ENCODE data around the gene CGB3. TPM values are rescaled to one million over a fixed set of nuclear protein-coding genes. Genes with fewer than 3 reads are reported as not detected.
A peak's percentile ranks its signal among the peaks of the same experiment; 100 is the strongest.

CGB3 gene
- total RNA-seq, 2 experiments from 2014 or later = not detected

DNA sequence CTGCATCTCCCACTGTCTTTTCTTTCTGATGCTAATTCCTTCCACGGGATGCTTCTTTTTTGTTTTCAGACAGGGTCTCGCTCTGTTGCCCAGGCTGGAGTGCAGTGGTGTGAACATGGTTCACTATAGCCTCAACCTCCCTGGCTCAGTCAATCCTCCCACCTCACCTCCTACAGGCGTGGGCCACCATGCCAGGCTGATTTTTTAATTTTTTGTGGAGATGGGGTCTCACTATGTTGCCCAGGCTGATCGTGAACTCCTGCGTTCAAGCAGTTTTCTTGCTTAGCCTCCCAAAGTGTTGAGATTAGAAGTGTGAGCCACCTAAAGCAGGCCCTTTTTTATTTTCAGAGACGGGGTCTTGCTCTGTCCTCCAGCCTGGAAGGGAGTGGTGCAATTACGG, 35.8 kb downstream of the CGB3 start:
- no peak for DNase-seq
- Mint-ChIP-seq H3K9me3 (no peaks in the 10 kb centered on the region), H3K27ac (no peak overlapping the region), H3K4me3 (no peak overlapping the region), H3K36me3 (ENCODE audit: low read depth) (peaks cover 28% of the 10 kb centered on the region), H3K27me3 (no peaks in the 10 kb centered on the region), H3K4me1 (peaks cover 17% of the 10 kb centered on the region)
- ChIA-PET CTCF (interaction anchor here (0.6 kb wide), 1 partner anchor 9 kb away, joined by 3 read pairs; no protein-coding TSS in a partner anchor), POLR2A (no interaction called here)

DNA sequence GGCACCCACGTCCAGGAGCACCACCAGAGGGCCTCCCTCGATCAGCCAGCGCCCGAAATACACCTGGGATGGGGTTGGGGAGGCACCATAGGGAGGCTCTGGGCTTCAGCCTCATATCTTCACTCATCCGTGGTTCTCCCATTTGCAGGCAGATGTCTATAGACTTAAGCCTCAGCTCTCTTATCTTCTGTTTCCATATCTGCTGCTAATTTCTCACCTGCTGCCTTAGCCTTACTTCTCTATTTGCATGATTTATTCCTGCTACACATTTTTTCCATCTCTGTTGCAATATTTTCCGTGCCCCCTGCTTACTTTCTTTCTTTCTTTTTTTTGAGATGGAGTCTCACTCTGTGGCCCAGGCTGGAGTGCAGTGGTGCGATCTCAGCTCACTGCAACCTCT, 36.8 kb downstream of the CGB3 start:
- ChIA-PET CTCF (interaction anchor here (0.8 to 1.6 kb wide), 4 partner anchors 9 to 26 kb away, joined by 3 to 6 read pairs (median 4); no protein-coding TSS in a partner anchor), POLR2A (no interaction called here)
- H3K9me3 Mint-ChIP-seq = no peaks in the 10 kb centered on the region
- H3K4me3 Mint-ChIP-seq = no peak overlapping the region
- peaks cover 15% of the 10 kb centered on the region for H3K4me1 Mint-ChIP-seq
- no peak overlapping the region for H3K27ac Mint-ChIP-seq
- DNase-seq = no peak
- peaks cover 33% of the 10 kb centered on the region for H3K36me3 Mint-ChIP-seq (ENCODE audit: low read depth)
- no peaks in the 10 kb centered on the region for H3K27me3 Mint-ChIP-seq

DNA sequence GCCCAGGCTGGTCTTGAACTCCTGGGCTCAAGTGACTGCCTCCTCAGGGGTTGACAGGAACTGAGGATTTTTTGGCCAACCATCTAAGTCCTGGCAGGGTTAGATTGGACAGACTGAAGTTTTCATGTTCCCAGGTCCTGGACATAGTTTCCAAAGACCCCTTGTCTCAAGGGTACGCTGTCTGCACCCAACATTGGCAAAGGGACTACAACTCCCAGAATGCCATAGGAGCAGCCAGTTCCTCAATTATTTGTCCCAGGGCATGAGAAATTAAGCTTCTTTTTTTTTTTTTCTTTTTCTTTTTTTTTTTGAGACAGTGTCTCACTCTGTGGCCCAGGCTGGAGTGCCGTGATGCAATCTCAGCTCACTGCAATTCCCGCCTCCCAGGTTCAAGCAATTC, 37.9 kb downstream of the CGB3 start:
- no peak for DNase-seq
- H3K9me3 Mint-ChIP-seq = no peaks in the 10 kb centered on the region
- peaks cover 9% of the 10 kb centered on the region for H3K4me1 Mint-ChIP-seq
- peaks cover 37% of the 10 kb centered on the region for H3K36me3 Mint-ChIP-seq (ENCODE audit: low read depth)
- POLR2A ChIA-PET = no interaction called here
- no peak overlapping the region for H3K4me3 Mint-ChIP-seq
- no peak overlapping the region for H3K27ac Mint-ChIP-seq
- H3K27me3 Mint-ChIP-seq = no peaks in the 10 kb centered on the region
- CTCF ChIA-PET = interaction anchor here (0.6 to 1.6 kb wide), 3 partner anchors 10 to 27 kb away, joined by 3 to 6 read pairs (median 6); no protein-coding TSS in a partner anchor

DNA sequence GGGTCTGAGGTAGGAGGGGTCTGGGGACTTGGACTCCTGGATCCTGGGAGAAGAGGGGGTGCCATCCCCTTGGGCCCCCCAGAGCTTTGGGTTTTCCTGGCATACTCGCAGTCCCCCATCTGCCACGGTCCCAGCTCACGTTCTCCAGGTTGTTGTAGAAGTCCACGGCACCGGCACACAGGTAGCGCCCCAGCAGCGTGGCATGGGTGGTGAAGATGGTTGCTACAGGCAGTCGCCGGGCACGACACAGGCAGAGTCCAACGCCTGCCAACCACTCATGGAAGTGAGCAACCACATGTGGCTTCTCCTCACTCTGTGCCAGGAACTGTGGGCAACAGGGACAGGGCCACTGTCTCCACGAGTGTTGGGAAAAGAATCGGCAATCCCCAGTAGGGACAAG, 38.4 kb downstream of the CGB3 start:
- Mint-ChIP-seq H3K36me3 (ENCODE audit: low read depth) (peaks cover 40% of the 10 kb centered on the region), H3K4me3 (no peak overlapping the region), H3K27me3 (no peaks in the 10 kb centered on the region), H3K27ac (no peak overlapping the region), H3K4me1 (peaks cover 5% of the 10 kb centered on the region), H3K9me3 (no peaks in the 10 kb centered on the region)
- ChIA-PET CTCF (interaction anchor here (0.6 to 10.8 kb wide), 2 partner anchors 7 to 9 kb away, joined by 3 to 89 read pairs; partner anchors contain the start of genes GYS1 and RUVBL2), POLR2A (no interaction called here)
- no peak for DNase-seq

DNA sequence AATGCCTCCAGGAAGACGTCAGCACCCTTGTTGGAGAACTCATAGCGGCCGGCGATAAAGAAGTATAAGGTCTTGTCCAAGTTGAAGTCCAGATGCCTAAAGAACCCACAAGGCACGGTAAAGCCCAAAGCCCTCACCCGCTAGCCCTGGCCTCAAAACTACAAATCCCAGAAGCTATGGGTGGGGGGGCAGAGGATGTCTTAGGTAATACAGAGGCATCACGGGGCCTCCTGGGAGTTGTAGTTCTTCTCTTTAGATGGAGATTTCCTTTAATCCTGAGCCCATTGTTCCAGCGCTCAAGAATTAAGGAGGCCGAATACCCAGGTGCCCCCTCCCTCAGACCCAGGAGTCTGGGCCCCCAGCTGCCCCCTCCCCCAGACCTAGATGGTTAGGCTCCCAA, 41.9 kb downstream of the CGB3 start:
- no peaks in the 10 kb centered on the region for H3K9me3 Mint-ChIP-seq
- H3K27ac Mint-ChIP-seq = no peak overlapping the region
- peaks cover 36% of the 10 kb centered on the region for H3K36me3 Mint-ChIP-seq (ENCODE audit: low read depth)
- peaks cover 4% of the 10 kb centered on the region for H3K4me1 Mint-ChIP-seq
- CTCF ChIA-PET = interaction anchor here (10.8 kb wide), 1 partner anchor 10 kb away, joined by 89 read pairs; the partner anchor contains the start of genes GYS1 and RUVBL2
- H3K27me3 Mint-ChIP-seq = no peaks in the 10 kb centered on the region
- no peak overlapping the region for H3K4me3 Mint-ChIP-seq
- POLR2A ChIA-PET = no interaction called here
- DNase-seq = no peak

DNA sequence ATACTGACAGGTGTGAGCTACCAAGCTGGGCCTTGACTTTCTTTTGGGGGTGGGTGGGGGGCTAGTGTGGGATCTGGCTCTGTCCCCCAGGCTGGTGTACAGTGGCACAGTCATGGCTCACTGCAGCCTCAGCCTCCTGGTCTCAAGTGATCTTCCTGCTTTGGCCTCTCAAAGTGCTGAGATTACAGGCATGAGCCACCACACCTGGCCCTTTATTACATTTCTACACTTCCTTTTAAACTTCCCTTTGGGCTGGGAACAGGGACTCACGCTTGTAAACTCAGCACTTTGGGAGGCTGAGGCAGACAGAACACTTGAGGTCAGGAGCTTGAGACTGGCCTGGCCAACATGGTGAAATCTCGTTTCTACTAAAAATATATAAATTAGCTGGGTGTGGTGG, 47.1 kb downstream of the CGB3 start:
- H3K9me3 Mint-ChIP-seq = no peaks in the 10 kb centered on the region
- H3K4me1 Mint-ChIP-seq = peaks cover 9% of the 10 kb centered on the region
- POLR2A ChIA-PET = no interaction called here
- no peak for DNase-seq
- H3K27ac Mint-ChIP-seq = no peak overlapping the region
- H3K36me3 Mint-ChIP-seq (ENCODE audit: low read depth) = peaks cover 40% of the 10 kb centered on the region
- CTCF ChIA-PET = interaction anchor here (0.6 to 10.8 kb wide), 9 partner anchors 10 to 188 kb away, joined by 3 to 89 read pairs (median 4); partner anchors contain the start of genes GYS1, HSD17B14 and RUVBL2
- H3K4me3 Mint-ChIP-seq = no peak overlapping the region
- no peaks in the 10 kb centered on the region for H3K27me3 Mint-ChIP-seq

DNA sequence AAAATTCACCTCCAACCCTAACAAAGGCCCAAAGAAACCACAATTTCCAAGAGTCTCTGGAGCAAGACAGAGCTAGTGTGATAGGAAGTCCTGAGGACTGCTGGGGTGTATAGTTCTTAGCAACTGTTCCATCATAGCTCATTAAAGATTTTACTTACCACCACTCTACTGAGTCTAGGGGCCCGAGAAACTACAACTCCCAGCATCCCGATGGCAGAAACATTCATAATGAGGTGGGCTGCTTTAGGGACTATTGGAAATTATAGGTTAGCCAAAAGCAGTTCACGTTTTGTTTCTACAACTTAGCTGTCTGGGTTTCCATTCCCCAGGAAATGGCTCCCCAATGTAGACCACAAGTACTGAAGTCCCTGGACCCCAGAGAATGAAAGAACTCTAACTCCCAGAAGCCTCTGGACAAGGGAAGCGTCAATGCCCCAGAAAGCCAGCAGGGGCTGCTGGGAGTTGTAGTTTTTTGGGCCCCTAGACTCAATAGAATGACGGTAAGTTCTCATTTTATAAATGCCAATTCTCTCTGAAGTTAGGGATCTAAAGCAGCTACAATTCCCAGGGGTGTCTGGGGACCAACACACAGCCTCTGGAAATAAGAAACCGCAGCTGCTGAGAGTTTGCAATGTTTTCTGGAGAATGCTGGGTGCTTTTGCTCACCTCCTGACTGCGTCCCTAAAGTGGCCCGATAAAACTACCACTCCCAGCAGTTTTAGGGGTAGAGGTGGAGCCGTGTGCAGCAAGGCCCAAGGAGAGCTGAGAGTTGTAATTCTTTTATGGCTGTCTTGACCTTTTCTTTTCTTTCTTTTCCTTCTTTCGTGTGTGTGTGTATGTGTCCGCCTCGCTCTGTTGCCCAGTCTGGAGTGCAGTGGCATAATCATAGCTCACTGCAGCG, 47.9 kb downstream of the CGB3 start:
- Mint-ChIP-seq H3K4me1 (peaks cover 10% of the 10 kb centered on the region), H3K4me3 (no peak overlapping the region), H3K27ac (no peak overlapping the region), H3K36me3 (ENCODE audit: low read depth) (peaks cover 37% of the 10 kb centered on the region), H3K9me3 (no peaks in the 10 kb centered on the region), H3K27me3 (no peaks in the 10 kb centered on the region)
- ChIA-PET POLR2A (interaction anchor here (0.9 kb wide), 1 partner anchor 8 kb away, joined by 4 read pairs; no protein-coding TSS in a partner anchor), CTCF (interaction anchor here (0.6 to 10.8 kb wide), 10 partner anchors 10 to 187 kb away, joined by 3 to 89 read pairs (median 3); partner anchors contain the start of genes GYS1, HSD17B14 and RUVBL2)
- DNase-seq = peak; percentile 47

Small RNA genes within 50 kb of the gene (microRNA-seq; reads per million reads assigned to microRNA genes)
- 0.63 reads per million for gene MIR6798 (ENCODE audit: borderline microRNAs expressed, borderline replicate concordance)

Other genes with a start within 250 kb of the CGB3 start
- 10 to 100 TPM; 42.3 to 43.3 TPM for gene BCAT2, start 213.3 kb downstream of the CGB3 start, total RNA-seq
- gene HSD17B14, start 187.8 kb downstream of the CGB3 start, total RNA-seq = under 1 TPM; 0.27 to 0.77 TPM
- 1 to 10 TPM; 3.8 to 4.6 TPM for gene PLEKHA4, start 155.7 kb downstream of the CGB3 start, total RNA-seq
- 10 to 100 TPM; 49.6 to 53.3 TPM for gene PPP1R15A, start 151.9 kb downstream of the CGB3 start, total RNA-seq
- not detected for gene TULP2, start 125.6 kb downstream of the CGB3 start, total RNA-seq
- gene NUCB1, start 124.0 kb downstream of the CGB3 start, total RNA-seq = 100 to 1,000 TPM; 231 to 251 TPM
- 1 to 10 TPM; 3.1 to 3.2 TPM for gene DHDH, start 90.6 kb downstream of the CGB3 start, total RNA-seq
- gene BAX, start 69.5 kb downstream of the CGB3 start, total RNA-seq = 100 to 1,000 TPM; 310 to 324 TPM
- 100 to 1,000 TPM; 683 to 880 TPM for gene FTL, start 59.0 kb downstream of the CGB3 start, total RNA-seq
- 10 to 100 TPM; 55.8 to 60.8 TPM for gene GYS1, start 31.0 kb downstream of the CGB3 start, total RNA-seq
- gene RUVBL2, start 30.4 kb downstream of the CGB3 start, total RNA-seq = 10 to 100 TPM; 82.2 to 89.4 TPM
- not detected for gene LHB, start 7.2 kb downstream of the CGB3 start, total RNA-seq
- gene CGB2, start 7.6 kb upstream of the CGB3 start, total RNA-seq = under 1 TPM in 1 of 2 experiments, not detected in 1; 0.47 TPM
- not detected for gene CGB1, start 12.6 kb upstream of the CGB3 start, total RNA-seq
- not detected for gene CGB5, start 19.5 kb upstream of the CGB3 start, total RNA-seq
- gene CGB8, start 24.8 kb upstream of the CGB3 start, total RNA-seq = not detected
- gene CGB7, start 33.4 kb upstream of the CGB3 start, total RNA-seq = not detected
- gene NTF4, start 40.5 kb upstream of the CGB3 start, total RNA-seq = not detected
- not detected for gene KCNA7, start 48.4 kb upstream of the CGB3 start, total RNA-seq
- gene SNRNP70, start 61.1 kb upstream of the CGB3 start, total RNA-seq = 100 to 1,000 TPM; 234 to 249 TPM
- gene LIN7B, start 90.0 kb upstream of the CGB3 start, total RNA-seq = 1 to 10 TPM; 5.6 TPM
- gene C19orf73, start 94.8 kb upstream of the CGB3 start, total RNA-seq = 1 to 10 TPM; 1.0 to 1.3 TPM
- 1 to 10 TPM; 1.6 TPM for gene PPFIA3, start 95.2 kb upstream of the CGB3 start, total RNA-seq
- not detected for gene HRC, start 131.1 kb upstream of the CGB3 start, total RNA-seq
- gene TRPM4, start 133.5 kb upstream of the CGB3 start, total RNA-seq = under 1 TPM; 0.25 to 0.33 TPM

Data from activated CD4-positive, alpha-beta T cell treated with anti-CD3 and anti-CD28 coated beads, Interleukin-2, amount 10 ng/mL, durations not matched to agents 7 days and 5 days (primary cell).